Measurements from ENCODE around the gene CREB1. TPM values are rescaled to one million over a fixed set of nuclear protein-coding genes. Genes with fewer than 3 reads are reported as not detected.
"Not testable (repeated sequence)": the region's sequence is repeated elsewhere in the genome, so short reads cannot be mapped to it uniquely, and the experiment has no call there.

Gene CREB1
- total RNA-seq, result 83.9 TPM

- intact Hi-C loops (cut with DNase I), result loop anchor here (5.0 kb wide), 2 partner anchors 38 to 93 kb away; no protein-coding TSS in a partner anchor
- DNase-seq (ENCODE audit: low spot score) (peak; percentile 100), ATAC-seq (peak; percentile 98)
These were observed at the start of gene CREB1 for GRCh38 chr2:207529330-207530159. Gene CREB1 (plus strand): TSS chr2:207529962. CDS start chr2:207555636, 25,674 bp downstream.

DNA sequence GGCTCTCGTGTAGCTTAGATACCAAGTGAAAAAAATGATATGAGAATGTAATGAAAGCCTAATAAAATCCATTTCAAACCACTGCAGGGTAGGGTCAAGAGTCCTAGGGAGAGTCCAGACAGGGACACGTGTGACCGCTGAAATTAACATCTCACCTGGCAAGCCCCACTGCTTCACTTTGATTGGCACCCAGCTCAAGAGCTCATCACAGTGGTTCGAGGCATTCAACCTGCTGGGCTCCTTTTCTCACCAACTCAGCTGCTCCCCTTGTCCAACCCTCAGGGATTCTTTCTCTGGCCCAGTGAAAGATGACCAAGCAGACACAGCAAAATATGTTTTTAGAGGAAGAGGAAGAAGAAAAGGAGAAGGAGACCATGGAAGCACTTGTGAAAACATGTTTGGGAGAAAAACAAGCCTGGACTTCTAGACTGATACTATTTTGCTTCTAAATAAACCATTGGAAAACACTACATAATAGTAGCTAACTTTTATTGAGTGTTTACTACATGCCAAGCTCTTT lies 49.2 kb upstream of the CREB1 start:
- ATAC-seq (no peak), DNase-seq (ENCODE audit: low spot score) (no peak)
- intact Hi-C loops (cut with DNase I), result loop anchor here (10.0 kb wide), 1 partner anchor 786 kb away; no protein-coding TSS in a partner anchor

DNA sequence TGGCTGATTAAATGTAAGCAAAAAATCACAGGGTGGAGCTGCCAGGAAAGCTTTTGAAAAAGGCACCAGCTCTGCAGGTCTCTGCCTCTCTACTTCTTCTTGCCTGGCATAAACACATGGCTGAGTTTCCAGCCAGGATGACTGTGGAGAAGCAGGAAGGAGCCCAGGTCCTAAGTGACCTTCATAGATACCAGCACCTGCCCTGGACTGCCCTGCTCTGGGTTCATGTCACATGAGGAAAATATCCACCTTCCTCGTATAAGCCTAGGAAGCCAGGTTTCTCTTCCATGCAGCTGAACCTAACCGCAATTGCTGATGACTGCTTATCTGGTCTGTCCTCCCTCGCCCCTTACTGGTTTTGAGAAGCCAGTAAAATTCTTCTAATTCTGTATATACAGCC lies 47.8 kb upstream of the CREB1 start:
- peak; percentile 36 for ATAC-seq
- DNase-seq (ENCODE audit: low spot score), result no peak
- intact Hi-C loops (cut with DNase I), result loop anchor here (10.0 kb wide), 1 partner anchor 787 kb away; no protein-coding TSS in a partner anchor

- intact Hi-C loops (cut with DNase I), result loop anchor here (10.0 kb wide), 1 partner anchor 788 kb away; no protein-coding TSS in a partner anchor
- ATAC-seq (no peak), DNase-seq (ENCODE audit: low spot score) (no peak)
These were observed 47.1 kb upstream of the CREB1 start for GRCh38 chr2:207482630-207483029.

GRCh38 chr2:207483066-207483465 lies 46.7 kb upstream of the CREB1 start:
- ATAC-seq, result no peak
- intact Hi-C loops (cut with DNase I), result loop anchor here (10.0 kb wide), 1 partner anchor 788 kb away; no protein-coding TSS in a partner anchor
- no peak for DNase-seq (ENCODE audit: low spot score)

- ATAC-seq, result no peak
- DNase-seq (ENCODE audit: low spot score), result no peak
- intact Hi-C loops (cut with DNase I), result loop anchor here (10.0 kb wide), 1 partner anchor 789 kb away; no protein-coding TSS in a partner anchor
These were observed 46.3 kb upstream of the CREB1 start for GRCh38 chr2:207483477-207483876.

DNA sequence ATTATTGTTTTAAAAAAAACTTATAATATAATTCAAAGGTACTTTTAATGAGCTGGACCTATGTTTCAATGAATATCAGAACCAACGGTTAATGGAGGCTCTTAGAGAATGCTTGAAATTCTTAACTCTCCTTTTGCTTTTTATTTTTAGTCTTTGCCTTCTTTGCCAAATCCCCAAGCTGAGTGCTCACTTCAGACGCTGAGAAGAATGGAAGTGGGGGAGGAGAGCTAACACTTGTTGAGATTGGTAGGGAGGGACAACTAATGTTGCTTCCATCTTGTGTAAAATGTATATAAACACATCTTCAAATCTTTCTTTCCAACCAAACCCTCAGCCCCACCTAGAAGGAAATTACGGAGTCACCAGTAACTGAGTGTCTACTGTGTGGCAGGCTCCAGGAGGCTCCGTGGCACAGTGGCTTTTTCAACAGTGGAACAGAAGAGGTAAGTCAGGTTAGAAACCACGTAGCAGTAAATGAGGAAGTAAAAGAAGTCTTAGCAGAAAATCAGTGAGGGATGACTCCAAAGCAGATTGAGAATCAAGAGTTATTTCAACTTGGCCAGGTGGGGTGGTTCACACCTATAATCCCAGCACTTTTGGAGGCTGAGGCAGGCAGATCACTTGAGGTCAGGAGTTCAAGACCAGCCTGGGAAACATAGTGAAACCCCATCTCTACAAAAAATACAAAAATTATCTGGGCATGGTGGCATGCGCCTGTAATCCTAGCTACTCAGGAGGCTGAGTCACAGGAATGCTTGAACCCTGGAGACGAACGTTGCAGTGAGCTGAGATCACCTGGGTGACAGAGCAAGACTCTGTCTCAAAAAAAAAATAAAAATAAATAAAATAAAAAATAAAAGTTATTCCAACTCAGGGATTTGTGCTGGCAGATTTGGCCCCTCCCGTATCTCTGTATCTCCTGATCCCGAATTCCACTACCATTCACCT lies 45.0 kb upstream of the CREB1 start:
- intact Hi-C loops (cut with DNase I), result loop anchor here (10.0 kb wide), 1 partner anchor 790 kb away; no protein-coding TSS in a partner anchor
- ATAC-seq (no peak), DNase-seq (ENCODE audit: low spot score) (no peak)

- peak; percentile 26 for ATAC-seq
- intact Hi-C loops (cut with DNase I), result loop anchor here (10.0 kb wide), 1 partner anchor 793 kb away; no protein-coding TSS in a partner anchor
- no peak for DNase-seq (ENCODE audit: low spot score)
These were observed 42.0 kb upstream of the CREB1 start for GRCh38 chr2:207487650-207488311.

- no peak for DNase-seq (ENCODE audit: low spot score)
- intact Hi-C loops (cut with DNase I), result loop anchor here (10.0 kb wide), 1 partner anchor 794 kb away; no protein-coding TSS in a partner anchor
- no peak for ATAC-seq
These were observed 40.5 kb upstream of the CREB1 start for GRCh38 chr2:207489251-207489650.

DNA sequence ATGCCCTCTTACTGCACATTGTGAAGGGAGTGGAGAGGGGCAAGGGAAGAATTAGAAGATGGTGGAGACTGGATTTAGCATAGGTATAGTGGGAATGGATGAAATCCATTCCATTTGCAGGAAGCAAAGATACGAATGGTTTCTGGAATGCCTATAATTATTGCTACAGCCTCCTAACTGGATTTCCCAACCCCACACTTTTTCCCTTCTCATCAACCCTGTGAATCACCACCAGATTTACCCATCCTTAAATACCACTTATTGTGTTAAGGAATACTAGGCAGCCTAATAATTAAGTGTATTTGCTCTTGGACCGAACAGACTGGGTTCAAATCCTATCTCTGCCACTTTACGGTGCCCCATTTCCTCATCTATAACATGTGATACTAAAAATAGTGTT lies 39.3 kb upstream of the CREB1 start:
- no peak for ATAC-seq

GRCh38 chr2:207491086-207491485 lies 38.7 kb upstream of the CREB1 start:
- intact Hi-C loops (cut with DNase I), result no loop called here
- DNase-seq (ENCODE audit: low spot score) (no peak), ATAC-seq (no peak)

More for the DNA sequence above, 39.3 kb upstream of the CREB1 start:
- DNase-seq (ENCODE audit: low spot score), result no peak
- intact Hi-C loops (cut with DNase I), result no loop called here

DNA sequence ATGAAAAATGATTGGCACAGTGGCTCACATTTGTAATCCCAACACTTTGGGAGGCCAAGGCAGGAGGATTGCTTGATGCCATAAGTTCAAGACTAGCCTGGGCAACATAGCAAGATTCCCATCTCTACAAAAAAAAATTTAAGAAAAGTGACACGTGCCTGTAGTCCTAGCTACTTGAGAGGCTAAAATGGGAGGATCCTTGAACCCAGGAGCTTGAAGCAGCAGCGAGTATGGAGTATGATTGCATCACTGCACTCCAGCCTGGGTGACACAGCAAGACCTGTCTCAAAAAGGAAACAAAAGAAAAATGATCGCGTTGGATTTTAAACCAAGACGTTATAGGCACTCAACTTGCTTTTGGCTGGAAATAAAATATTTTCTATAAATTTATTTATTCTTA lies 37.8 kb upstream of the CREB1 start:
- ATAC-seq, result no peak
- intact Hi-C loops (cut with DNase I), result no loop called here
- DNase-seq (ENCODE audit: low spot score), result no peak

GRCh38 chr2:207492461-207492860 lies 37.3 kb upstream of the CREB1 start:
- no peak for ATAC-seq
- no peak for DNase-seq (ENCODE audit: low spot score)
- intact Hi-C loops (cut with DNase I), result no loop called here

DNA sequence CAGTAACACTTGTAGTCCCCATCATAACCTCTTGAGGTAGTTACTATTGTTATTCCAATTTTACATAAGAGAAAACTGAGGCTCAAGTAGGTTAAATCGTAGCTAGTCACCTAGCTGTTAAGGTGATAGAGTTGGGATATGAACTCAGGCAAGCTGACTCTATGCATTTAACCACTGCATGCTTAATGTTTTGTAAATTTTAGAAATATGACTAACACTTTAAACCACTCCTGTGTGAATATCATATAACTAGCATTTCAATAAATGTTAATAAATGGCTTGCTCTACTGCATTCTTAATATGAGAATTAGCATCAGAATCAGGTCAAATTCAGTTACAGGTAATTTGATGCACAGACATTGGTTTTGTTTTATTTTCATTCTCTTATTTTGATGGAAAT lies 35.6 kb upstream of the CREB1 start:
- no peak for DNase-seq (ENCODE audit: low spot score)
- no peak for ATAC-seq
- intact Hi-C loops (cut with DNase I), result no loop called here

GRCh38 chr2:207496936-207497335 lies 32.8 kb upstream of the CREB1 start:
- ATAC-seq; intact Hi-C loops (cut with DNase I); DNase-seq (ENCODE audit: low spot score): not testable (repeated sequence)

GRCh38 chr2:207497596-207497995 lies 32.2 kb upstream of the CREB1 start:
- DNase-seq (ENCODE audit: low spot score) (no peak), ATAC-seq (no peak)
- intact Hi-C loops (cut with DNase I), result no loop called here

DNA sequence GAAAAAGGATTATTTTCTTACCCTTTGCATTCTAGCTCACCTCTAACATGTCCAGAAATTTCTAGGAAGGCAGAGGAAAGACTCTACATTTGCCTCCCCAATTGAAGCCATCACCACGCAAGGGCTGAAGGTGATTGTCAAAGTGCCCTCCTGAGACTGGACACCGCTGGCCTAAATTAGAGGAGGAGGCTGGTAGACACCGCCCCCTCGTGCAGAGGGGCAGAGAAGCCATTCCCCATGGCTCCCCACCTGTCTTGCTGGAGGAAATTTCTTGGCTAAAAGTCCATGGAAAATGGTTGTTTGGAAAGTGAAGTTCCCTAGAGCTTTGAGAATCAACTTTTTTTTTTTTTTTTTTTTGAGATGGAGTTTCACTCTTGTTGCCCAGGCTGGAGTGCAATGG lies 31.3 kb upstream of the CREB1 start:
- DNase-seq (ENCODE audit: low spot score), result no peak
- ATAC-seq, result peak; percentile 44
- intact Hi-C loops (cut with DNase I), result no loop called here

DNA sequence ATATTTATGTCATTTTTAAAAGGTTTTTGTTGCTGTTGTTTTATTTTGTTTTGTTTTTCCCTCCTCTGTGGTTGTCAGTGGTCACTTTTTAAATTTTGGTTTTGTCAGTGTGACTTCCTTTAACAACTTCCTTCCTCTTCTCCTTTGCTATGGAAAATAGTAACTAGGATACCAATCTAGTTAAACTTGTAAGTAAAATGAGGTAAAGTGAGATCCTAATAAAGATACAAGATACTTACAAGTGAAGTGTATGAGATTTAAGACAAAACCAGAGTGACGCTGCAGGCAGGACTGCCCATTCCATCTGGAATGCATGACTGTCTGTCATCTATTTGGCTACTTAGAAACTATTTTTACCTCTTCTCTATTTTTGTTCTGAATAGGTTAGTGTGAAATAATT lies 30.6 kb upstream of the CREB1 start:
- ATAC-seq, result no peak
- intact Hi-C loops (cut with DNase I), result no loop called here
- no peak for DNase-seq (ENCODE audit: low spot score)
